Fibroblast of gingiva (primary cell): Measurements from ENCODE around the gene WFDC10A.
"Not testable (repeated sequence)": the region's sequence is repeated elsewhere in the genome, so short reads cannot be mapped to it uniquely, and the experiment has no call there.

Experiments used
- DNase-seq: peaks from one replicate; pipeline ENCODE4 v3.0.0-alpha.2; 2011; ENCODE audit warnings: low read depth

WFDC10A gene

DNA sequence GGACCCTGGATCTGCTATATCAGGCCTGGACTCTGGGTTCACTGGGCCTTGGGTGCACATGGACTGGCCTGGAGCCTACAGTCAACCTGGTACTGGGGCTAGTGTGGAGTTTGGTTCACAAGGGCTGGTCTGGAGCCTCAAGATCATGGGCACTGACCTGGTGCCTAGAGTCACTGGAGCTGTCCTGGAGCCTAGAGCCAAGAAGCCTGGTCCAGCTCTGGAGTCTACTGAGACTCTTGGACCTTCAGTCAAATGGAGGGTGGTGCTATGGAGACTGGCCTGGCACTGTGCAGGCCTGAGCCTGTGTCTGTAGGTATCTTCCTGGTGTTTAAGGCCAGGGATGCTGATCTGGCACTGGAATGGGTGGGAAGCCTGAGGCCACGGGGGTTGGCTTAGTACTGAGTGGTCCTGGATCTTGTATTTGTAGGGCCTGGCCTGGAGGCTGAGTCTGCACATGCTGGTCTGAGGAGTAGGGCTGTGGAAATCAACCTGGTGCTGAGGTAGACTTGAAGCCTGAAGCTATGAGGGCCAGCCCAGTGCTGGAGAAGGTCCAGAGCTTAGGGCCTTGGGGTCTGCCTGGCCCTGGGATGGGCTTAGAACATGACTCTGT, 18.0 kb downstream of the WFDC10A start:
- DNase-seq, result no peak

DNA sequence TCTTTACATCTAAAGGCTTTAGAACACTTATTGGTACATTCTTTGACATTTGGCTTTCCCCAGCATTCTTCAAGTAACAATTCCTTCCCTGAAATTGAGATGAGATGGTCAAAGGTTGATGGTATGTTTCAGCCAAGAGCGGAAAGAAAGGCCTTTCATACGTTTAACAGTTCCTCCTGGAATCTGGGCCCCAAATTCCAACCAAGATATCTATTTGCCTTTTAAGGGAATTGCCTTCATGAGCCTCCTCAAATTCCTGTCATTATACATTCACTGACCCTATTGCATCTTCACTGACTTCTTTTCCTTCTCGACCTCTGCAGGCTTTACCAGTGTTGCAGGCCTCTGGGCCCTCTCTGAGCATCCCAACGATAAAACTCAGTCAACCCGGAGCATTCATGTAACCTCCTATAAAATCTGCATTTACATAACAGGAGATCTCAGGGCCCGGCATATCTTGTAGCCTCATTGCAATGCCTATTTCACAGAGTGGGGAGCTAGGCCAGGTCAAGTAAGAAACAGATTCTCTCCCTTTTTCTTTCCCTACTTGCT, 19.8 kb downstream of the WFDC10A start:
- DNase-seq, result no peak

GRCh38 chr20:45651726-45652125, 22.2 kb downstream of the WFDC10A start:
- DNase-seq, result not testable (repeated sequence)

DNA sequence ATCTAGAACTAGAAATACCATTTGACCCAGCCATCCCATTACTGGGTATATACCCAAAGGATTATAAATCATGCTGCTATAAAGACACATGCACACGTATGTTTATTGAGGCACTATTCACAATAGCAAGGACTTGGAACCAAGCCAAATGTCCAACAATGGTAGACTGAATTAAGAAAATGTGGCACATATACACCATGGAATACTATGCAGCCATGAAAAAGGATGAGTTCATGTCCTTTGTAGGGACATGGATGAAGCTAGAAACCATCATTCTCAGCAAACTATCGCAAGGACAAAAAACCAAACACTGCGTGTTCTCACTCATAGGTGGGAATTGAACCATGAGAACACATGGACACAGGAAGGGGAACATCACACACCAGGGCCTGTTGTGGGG, 27.5 kb downstream of the WFDC10A start:
- not testable (repeated sequence) for DNase-seq

DNA sequence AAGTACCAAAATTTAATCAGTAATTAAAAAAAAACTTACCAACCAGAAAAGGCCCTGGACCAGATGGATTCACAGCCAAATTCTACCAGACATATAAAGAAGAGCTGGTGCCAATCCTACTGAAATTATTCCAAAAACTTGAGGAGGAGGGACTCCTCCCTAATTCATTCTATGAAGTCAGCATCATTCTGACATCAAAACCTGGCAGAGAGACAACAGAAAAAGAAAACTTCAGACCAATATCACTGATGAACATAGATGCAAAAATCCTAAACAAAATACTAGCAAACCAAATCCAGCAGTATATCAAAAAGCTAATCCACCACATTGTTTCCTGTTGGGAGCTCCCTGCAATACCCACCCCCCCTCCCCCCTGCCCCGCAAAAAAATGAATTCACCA, 40.6 kb downstream of the WFDC10A start, which contains the start of gene WFDC11:
WFDC11 (minus strand) TSS at position 101 of the 400 bp plus-strand sequence. CDS start 19,639 bp downstream, outside the sequence.
- no peak for DNase-seq

GRCh38 chr20:45672765-45673164, 43.2 kb downstream of the WFDC10A start:
- DNase-seq, result no peak

DNA sequence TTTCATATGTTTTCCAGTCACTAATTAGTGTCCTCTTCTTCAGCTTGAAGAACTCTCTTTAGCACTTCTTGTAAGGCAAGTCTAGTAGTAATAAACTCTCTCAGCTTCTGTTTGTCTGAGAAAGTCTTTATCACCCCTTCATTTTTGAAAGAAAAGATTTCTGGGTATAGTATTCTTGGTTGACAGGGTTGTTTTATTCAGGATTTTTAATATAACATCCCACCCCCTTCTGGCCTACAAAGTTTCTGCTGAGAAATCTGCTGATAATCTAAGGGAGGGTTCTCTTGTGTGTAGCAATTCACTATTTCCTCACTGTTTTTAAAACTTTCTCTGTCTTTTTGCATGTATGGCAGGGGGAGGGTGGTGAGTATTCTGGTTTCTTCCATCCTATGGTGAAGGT, 50.1 kb downstream of the WFDC10A start:
- no peak for DNase-seq
